ENCODE data around the gene PITX2. TPM values are rescaled to one million over a fixed set of nuclear protein-coding genes. Genes with fewer than 3 reads are reported as not detected.

PITX2 gene
- total RNA-seq, 1 experiment from 2014 or later, result 0.90 TPM

DNA sequence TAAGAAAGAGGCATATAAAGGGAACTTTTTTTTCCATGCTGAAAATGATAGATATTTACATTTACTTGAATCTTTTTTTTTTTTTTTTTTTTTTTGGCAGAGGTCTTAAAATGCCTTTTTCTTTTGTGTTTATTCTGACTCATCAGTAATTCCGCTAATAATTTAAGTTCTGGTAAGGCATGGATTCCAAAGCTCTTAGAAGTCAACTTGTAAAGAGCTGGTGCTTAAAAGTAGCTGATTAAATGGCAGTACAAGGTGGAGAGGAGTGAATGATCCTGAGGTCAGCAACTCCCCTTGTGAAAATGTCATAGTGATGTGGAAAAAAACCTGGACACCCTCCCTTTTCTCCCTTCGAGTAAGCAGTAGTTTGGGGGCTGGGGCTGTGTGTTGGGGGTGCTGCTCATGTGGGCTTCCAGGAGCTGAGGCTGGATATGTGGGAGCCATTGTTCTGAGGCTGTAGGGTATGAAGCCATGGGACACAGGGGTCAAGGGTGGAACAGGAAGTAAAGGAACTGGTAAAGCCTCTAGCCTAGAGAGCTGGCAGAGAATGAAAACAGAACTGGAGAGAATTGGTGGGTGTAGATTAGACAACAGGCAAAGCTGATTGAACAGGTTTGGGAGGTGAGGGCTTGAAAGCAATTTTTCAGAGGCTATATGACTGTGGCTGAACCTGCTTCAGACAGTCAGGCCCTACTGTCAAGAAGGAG lies 41.0 kb upstream of the PITX2 start:
- no peaks in the 10 kb centered on the region for H3K4me1 ChIP-seq (ENCODE audit: insufficient read depth, low read length, poor library complexity, severe bottlenecking)
- BruUV-seq (replicated peaks), result no TSS peak
- ChIA-PET CTCF (no interaction called here), POLR2A (ENCODE audit: low non-redundant PET) (no interaction called here)
- H3K9me3 ChIP-seq (ENCODE audit: low read depth, low read length, poor library complexity, severe bottlenecking), result no peaks in the 10 kb centered on the region
- no peak overlapping the region for H3K4me3 ChIP-seq (ENCODE audit: low read depth, low read length, poor library complexity, severe bottlenecking)
- no peaks in the 10 kb centered on the region for H3K27me3 ChIP-seq (replicated peaks; ENCODE audit: insufficient read depth, low read depth, low read length, poor library complexity)
- H3K36me3 ChIP-seq (ENCODE audit: insufficient read depth, low read length, poor library complexity, severe bottlenecking), result no peaks in the 10 kb centered on the region
- no peak overlapping the region for H3K27ac ChIP-seq (ENCODE audit: low read depth, low read length, poor library complexity, severe bottlenecking)
- no peak for TF ChIP-seq EZH2 (IDR thresholded peaks at IDR 0.05; ENCODE audit: borderline replicate concordance, low read depth, low read length, poor library complexity, severe bottlenecking)
- TF ChIP-seq CTCF (conservative IDR thresholded peaks at IDR 0.05; ENCODE audit: low read depth, low read length), result no peak
- peak; percentile 19 for DNase-seq (ENCODE audit: low spot score)
- intact Hi-C loops (cut with micrococcal nuclease; ENCODE audit: unreplicated experiment), result no loop called here

- no peak for DNase-seq (ENCODE audit: low spot score)
- no peak overlapping the region for H3K27ac ChIP-seq (ENCODE audit: low read depth, low read length, poor library complexity, severe bottlenecking)
- no peaks in the 10 kb centered on the region for H3K9me3 ChIP-seq (ENCODE audit: low read depth, low read length, poor library complexity, severe bottlenecking)
- TF ChIP-seq EZH2 (IDR thresholded peaks at IDR 0.05; ENCODE audit: borderline replicate concordance, low read depth, low read length, poor library complexity, severe bottlenecking), result no peak
- TF ChIP-seq CTCF (conservative IDR thresholded peaks at IDR 0.05; ENCODE audit: low read depth, low read length), result no peak
- ChIA-PET POLR2A (ENCODE audit: low non-redundant PET) (no interaction called here), CTCF (no interaction called here)
- intact Hi-C loops (cut with micrococcal nuclease; ENCODE audit: unreplicated experiment), result no loop called here
- no peaks in the 10 kb centered on the region for H3K27me3 ChIP-seq (replicated peaks; ENCODE audit: insufficient read depth, low read depth, low read length, poor library complexity)
- no TSS peak for BruUV-seq (replicated peaks)
- H3K4me1 ChIP-seq (ENCODE audit: insufficient read depth, low read length, poor library complexity, severe bottlenecking), result no peaks in the 10 kb centered on the region
- H3K4me3 ChIP-seq (ENCODE audit: low read depth, low read length, poor library complexity, severe bottlenecking), result no peak overlapping the region
- no peaks in the 10 kb centered on the region for H3K36me3 ChIP-seq (ENCODE audit: insufficient read depth, low read length, poor library complexity, severe bottlenecking)
These were observed 40.3 kb upstream of the PITX2 start for GRCh38 chr4:110663206-110663605.

DNA sequence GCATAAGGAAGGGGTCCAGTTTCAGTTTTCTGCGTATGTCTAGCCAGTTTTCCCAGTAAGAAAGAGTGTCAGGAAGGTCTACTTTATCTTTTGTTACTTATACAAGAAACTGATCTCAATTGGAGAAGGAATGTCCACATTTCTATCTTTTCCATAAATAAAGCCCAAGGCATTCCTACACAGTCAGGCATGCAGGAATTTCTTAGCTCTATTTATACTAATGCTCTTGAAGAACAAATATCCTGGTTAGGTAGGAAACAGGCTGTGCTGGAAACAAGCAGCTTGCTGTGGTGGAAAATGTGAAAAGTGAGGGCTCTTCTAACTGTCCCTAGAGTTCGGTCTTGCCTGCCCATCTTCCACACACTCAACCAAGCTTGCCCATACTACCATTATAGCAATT lies 37.9 kb upstream of the PITX2 start:
- CTCF ChIA-PET, result no interaction called here
- Histone ChIP-seq H3K27me3 (replicated peaks; ENCODE audit: insufficient read depth, low read depth, low read length, poor library complexity) (no peaks in the 10 kb centered on the region), H3K4me3 (ENCODE audit: low read depth, low read length, poor library complexity, severe bottlenecking) (no peak overlapping the region), H3K27ac (ENCODE audit: low read depth, low read length, poor library complexity, severe bottlenecking) (no peak overlapping the region), H3K9me3 (ENCODE audit: low read depth, low read length, poor library complexity, severe bottlenecking) (no peaks in the 10 kb centered on the region), H3K4me1 (ENCODE audit: insufficient read depth, low read length, poor library complexity, severe bottlenecking) (no peaks in the 10 kb centered on the region), H3K36me3 (ENCODE audit: insufficient read depth, low read length, poor library complexity, severe bottlenecking) (no peaks in the 10 kb centered on the region)
- TF ChIP-seq EZH2 (IDR thresholded peaks at IDR 0.05; ENCODE audit: borderline replicate concordance, low read depth, low read length, poor library complexity, severe bottlenecking), result no peak
- no peak for TF ChIP-seq CTCF (conservative IDR thresholded peaks at IDR 0.05; ENCODE audit: low read depth, low read length)
- no peak for DNase-seq (ENCODE audit: low spot score)
- intact Hi-C loops (cut with micrococcal nuclease; ENCODE audit: unreplicated experiment), result no loop called here
- POLR2A ChIA-PET (ENCODE audit: low non-redundant PET), result no interaction called here
- BruUV-seq (replicated peaks), result no TSS peak

Data from A673 (cell line).